OCI-LY7 (cell line): ENCODE data around the gene GPR50.

Source experiments
- CTCF ChIP-seq: fragments of 200-600 bp; sonication (generic); conservative IDR thresholded peaks from 2 replicates; pipeline ENCODE4 v1.5.1; 2014; ENCODE audit warnings: mild to moderate bottlenecking, antibody characterized with exemption, low read length, moderate library complexity, mixed read lengths
- EZH2phosphoT487 ChIP-seq: fragments of 200-600 bp; sonication (generic); IDR thresholded peaks from 2 replicates; pipeline ENCODE4 v1.6.1; 2018; ENCODE audit warnings: low read depth, borderline replicate concordance, mild to moderate bottlenecking, mixed run types, antibody characterized with exemption, low read length, moderate library complexity, mixed read lengths

- TF ChIP-seq CTCF (no peak), EZH2phosphoT487 (no peak)
Observed at GRCh38 chrX:151226941-151227340, 50.6 kb downstream of the GPR50 start.
